Cerebellar cortex (tissue), 1 donor: ENCODE measurements around the gene CERS2.

ENCODE experiments used
- DNase-seq: peaks from one replicate; pipeline ENCODE4 v3.0.0-alpha.2; 2015; ENCODE audit warnings: low spot score

CERS2 gene, protein sequence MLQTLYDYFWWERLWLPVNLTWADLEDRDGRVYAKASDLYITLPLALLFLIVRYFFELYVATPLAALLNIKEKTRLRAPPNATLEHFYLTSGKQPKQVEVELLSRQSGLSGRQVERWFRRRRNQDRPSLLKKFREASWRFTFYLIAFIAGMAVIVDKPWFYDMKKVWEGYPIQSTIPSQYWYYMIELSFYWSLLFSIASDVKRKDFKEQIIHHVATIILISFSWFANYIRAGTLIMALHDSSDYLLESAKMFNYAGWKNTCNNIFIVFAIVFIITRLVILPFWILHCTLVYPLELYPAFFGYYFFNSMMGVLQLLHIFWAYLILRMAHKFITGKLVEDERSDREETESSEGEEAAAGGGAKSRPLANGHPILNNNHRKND

DNA sequence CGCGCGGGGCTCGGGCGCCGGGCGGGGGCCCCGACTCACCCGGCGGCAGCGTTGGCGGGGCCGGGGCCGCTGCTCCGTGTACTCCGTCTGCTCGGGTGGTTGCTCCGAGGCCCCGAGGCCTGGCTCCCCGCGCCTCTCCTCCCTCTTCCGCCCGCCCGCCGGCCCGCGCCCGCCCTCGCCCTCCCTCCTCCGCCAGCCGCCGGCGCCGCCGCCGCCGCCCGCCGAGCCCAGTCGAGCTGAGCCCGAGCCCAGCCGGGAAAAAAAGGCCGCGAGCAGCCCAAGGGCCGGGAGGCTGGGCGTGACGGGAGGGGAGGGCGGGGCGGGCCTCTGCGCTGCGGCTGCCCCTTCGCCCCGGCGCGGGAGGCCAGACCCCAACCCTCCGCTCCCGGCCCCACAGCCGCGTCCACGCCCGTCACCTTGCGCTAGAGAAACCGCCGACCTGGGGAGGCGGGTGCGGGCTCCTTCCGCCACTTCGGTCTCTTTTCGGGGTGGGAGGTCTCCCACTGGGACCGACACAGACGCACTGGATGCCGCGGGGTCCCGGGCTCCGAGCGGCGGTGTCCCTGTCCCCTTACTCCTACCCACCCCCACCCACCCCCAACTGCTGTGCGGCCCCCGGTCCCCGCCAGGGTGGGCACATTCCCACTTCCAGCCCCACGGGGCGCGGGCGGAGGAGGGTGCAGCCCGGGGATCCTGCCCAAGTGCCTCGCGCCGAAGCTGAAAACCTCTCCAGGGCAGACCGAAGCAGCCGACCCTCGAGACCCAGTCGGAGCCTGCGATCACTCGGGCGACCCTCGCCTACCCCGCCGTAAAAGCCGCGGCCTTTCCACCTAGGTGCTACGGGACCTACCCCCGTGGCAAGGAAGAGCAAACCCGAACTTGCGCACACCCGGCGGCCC, at the start of gene CERS2:
TSS of gene CERS2 (minus strand) at position 256 of the 899 bp plus-strand sequence. CDS start 5,745 bp downstream, outside the sequence.
- peak; percentile 41 for DNase-seq

DNA sequence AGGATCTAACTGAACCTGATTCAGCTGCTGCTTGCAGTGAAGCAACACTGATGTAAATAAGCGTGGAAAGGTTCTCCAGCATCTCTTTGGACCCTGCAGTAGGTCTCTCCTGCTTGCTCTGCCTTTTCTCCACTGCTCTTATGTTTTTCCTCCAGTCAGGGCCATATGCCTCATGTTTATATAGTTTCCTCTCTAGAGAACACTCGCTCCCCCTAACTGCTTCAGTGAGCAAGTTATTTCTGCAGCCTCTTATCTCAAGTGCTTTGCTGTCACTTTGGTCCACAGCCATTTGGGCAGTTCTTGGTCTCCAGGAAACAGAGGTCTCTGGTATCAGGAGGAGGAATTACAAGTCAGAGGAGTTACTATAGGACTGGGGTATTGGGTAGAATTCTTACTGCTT, 38.9 kb upstream of the CERS2 start:
- DNase-seq: no peak

DNA sequence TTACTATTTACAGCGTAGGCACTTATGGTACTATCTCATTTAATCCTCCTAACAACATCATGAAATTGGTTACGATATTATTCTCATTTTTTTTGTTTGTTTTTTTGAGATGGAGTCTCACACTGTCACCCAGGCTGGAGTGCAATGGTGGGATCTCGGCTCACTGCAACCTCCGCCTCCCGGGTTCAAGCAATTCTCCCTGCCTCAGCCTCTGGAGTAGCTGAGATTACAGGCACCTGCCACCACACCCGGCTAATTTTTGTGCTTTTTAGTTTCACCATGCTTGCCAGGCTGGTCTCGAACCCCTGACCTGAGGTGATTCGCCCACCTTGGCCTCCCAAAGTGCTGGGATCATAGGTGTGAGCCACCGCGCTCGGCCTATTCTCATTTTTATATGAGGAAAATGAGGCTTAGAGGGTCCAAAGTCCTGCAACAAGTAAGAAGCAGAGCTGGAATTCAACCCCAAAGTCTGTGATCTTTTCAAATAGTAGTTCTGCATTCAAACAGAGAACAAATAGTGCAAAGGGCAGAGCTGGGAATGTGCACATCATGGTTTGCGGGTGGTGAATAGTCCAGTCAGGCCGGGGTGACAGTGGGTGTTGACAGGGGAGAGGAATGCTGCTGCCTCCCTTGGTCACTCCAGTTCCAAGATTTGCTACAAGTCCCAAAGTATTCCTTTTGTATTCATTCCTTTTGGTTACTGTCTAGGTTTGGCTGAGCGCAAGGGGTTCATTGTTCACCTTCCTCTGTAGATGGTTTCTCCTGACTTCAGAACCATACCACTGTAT, 38.2 kb upstream of the CERS2 start:
- no peak for DNase-seq

DNA sequence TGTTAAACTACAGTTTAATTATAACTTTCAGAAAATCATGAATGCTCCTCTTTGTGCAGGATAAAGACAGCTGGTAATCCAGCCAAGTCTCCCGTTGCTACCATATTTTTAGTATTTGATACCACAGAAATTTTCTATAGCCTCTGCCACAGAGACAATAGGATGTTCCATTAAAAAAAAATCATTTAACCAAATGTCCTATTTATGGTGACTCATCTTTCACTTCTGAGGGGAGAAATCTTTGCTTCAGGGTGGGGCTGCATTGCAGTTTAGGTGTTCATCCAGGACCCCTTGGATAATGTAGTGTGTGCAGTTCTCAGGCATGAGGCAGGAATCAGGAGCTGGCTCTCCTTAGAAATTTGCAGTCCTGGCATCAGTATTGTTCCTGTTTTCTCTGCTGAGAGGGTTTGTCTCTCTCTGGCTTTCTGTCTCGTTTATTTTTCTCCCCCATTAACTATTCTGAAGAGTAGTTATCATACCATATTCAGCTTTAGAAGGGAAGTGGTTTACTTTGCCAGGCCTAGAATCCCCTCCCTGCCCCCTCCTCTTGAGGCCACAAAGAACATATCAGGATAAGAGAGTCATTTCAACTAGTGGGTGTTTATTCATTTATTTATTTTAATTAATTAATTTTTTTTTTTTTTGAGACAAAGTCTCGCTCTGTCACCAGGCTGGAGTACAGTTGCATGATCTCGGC, 36.7 kb upstream of the CERS2 start:
- no peak for DNase-seq

DNA sequence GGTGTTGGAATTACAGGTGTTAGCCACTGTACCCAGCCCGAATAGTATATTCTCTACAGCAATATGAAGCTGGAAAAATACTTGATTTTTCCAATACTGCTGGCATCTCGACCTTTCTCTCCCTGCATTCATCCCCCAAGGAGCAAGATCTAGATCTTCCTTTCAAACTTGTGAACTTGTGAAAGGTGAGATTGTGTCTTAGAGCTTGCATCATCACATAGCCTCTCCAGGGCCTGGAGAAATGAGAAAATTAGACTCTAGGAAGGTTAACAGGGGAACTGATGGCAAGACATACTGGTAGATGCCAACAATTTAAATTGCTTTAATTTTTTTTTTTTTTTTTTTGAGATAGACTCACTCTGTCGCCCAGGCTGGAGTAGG, 35.7 kb upstream of the CERS2 start:
- no peak for DNase-seq

DNA sequence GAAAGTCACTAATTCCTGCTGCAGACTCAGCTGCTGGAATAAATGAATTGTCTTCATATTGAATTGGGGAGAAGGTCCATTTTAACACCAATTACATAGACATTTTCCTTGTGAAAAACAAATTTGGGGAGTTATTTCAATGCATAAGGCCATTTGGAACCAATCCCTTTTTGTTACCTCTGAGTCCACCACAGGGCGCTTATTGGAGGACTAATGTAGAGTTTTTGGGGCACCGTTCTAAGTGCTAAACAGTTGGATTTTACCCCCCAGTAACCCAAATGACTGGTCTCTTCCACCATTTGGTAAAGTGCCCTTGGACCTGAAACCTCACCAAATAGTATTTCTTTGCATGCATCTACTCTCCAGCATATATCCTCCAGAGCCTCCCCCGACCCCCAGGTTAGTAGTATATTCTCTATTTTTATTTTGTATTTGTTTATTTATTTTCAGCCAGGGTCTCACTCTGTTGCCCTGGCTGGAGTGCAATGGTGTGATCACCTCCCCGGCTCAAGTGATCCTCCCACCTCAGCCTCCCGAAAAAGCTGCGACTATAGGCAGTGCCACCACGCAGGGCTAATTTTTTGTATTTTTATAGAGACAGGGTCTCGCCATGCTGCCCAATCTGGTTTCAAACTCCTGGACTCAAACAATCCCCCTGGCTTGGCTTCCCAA, 35.2 kb upstream of the CERS2 start:
- DNase-seq: no peak

DNA sequence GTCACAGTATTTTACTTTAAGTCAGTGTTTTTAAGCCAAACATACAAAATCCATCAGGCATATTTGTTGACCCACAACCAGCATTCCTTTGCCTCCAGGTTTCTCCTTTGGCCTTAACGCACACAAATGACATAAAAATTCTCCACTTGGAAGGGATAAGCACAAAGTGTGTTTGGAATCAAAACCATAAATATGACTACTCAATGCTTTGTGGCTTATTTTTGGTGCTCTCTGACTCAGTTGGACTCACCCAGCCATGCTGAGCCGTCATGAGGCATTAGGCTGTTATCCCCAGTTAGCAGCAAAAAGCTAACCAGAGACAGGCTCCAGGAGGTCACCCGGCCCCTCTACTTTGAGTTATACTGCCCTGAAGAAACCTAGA, 34.6 kb upstream of the CERS2 start:
- DNase-seq: no peak

DNA sequence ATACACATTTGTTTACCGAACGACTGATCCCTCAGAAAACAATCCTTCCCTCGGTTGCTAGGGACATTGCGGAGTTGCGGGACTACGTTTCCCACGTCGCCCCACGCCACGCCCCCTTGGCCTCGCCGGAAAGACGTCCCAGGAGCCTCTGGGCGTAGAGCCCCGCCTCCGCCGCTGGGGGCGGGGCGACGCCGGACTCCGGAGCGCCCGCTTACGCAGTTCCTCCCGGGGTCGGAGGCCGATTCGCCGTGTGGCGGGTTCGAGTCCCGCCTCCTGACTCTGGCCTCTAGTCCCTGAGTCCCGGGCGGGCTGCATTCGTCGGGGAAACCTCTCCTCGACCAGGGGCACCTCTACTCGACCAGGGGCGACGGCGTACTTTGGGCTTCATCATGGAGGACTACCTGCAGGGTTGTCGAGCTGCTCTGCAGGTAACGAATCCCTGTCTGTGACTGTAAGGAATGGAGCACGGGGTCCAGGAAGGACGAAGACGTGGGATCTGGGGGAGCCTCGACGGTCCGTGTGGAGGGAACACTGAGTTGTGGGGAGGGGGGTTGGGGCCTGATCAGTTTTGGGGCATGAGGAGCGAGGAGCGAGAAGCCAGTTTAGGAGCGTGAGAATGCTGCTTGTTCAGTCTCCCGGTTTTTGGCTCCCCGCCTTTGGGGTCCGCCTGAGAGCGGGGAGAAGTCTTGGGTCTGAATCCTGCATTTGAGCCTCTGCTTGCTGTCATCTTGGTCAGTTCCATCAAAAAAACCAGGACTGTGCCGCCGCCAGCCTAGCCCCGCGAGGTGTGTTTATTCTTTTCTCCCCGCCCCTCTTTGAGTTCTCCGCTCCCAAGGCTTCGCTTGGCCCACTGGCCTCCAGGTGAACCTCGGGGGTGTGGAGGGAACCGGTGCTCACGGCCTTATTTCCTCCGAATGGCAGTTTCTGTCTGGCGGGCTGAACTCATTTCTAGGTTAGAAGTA, 33.9 kb upstream of the CERS2 start, which contains the start of gene PRUNE1:
TSS of gene PRUNE1 (plus strand) at position 206 of the 962 bp plus-strand sequence. CDS start at position 390, 184 bp downstream.
- DNase-seq: peak; percentile 95

DNA sequence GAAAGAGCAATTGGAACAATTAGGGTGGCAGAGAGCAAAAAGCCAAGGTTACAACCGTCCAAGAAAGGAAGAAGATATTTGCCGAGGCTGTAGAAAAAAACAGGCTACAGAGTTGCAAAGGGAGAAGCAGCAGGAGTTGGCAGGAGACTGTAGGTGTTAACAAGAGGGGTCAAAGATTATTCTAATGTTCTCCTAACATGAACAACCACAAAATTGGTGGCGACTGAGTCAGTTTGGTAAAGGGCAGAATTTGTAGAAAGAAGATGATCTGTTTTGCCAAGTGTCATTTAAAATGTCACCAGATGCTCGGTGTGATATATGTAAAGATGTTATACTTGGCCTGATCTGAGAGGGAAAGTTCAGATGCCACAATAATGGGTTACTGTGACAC, 33.2 kb upstream of the CERS2 start:
- no peak for DNase-seq

DNA sequence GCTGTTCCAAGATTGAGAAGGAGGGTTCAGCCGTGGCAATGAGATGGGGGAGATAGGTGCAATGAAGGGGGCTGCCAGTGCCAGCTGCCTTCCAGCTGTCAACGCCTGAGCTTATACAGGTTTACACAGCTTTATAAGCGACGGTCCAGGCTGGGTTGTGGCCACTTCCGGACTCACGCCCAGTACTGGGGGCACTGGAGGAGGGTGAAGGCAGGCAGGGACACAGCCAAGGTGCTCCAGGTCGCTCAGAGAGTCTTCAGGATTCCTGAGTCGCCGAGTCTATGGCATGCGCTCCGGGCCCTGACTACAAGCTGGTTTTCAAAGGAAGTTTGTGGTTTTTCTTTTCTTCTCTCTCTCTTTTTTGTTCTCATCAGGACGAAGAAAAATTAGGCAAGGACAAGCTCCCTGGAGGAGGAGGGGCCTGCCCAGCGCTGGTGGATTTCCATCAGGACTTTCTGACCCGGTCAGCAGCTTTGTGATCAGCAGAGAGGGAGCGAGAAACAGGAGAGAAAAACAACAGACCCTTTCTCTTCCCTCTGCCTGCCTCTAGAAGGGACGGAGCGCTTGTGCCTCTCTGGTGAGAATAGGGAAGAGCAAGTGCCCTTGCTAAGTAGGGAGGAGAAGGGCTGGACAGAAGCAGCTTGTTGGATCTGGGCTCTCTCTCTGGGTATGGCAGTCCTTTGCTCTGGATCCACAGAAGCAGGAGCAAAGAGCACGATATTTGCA, 31.9 kb upstream of the CERS2 start, which contains the start of gene MINDY1:
TSS of gene MINDY1 (minus strand) at position 576 of the 726 bp plus-strand sequence. CDS start 4,285 bp downstream, outside the sequence.
- DNase-seq: peak; percentile 96

DNA sequence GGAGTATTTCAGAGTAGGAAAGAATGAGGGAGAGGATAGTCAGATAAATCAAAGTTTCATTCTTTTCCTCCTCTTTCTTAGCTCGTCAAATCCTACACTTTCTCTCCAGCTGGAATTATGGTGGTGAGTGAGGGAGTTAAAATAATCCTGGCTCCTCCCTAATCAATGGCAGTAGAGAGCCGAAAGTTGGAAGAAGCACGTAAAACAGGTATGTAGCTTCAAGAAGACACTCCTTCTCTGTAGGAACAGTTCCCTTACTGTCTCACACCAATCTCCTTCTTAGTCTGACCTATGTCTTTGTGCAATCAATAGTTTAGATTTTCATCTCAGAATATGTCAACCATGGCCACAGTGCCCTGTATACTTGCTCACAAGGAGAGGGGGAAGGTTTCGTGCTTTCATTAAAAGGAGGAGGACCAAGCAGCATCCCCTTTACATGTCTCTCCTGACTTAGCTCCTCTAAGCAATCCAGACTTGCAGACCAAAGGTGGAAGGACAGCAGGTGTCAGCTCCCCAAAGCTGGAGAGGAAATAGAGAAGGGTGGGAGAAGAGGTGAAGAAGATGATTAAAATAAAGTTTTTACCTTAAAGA, 31.2 kb upstream of the CERS2 start:
- DNase-seq: peak; percentile 58

DNA sequence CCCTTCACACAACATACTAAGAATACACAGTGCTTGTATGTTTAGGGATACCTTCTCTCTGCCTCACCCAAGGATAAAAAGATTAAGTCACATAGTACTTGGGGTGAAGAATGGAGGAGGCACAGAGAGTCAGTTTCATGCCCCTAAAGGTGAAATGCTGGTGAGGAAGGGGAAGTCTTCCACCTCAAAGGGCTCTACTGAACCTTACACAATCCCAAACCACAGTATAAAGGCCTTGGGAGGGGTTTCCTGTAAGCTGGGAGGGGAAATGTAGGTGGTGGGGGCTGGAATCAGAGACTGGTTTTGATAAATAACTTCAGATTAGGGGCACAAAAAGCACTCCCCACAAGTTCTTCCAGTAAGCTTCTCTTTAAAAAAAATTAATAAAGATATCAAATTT, 28.5 kb upstream of the CERS2 start:
- DNase-seq: no peak

DNA sequence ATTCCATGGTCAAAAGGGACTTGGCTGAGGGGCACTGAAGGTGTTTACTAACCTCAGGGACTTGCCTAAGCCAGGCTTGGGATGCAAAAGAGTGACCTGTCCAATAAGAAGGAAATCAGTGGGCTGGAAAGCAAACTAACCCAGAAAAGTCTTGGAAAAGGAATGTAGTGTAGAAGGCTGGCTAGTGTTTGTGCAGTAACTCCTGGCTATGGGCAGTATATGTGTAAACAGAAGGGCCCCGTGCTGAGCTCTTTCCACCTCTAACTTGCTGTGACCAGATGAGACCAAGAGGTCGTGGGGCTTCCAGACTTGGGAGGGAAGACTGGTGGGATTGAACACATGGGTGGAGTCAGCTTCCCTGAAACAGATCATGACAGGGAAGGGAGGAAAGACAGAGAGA, 28.0 kb upstream of the CERS2 start:
- DNase-seq: no peak

DNA sequence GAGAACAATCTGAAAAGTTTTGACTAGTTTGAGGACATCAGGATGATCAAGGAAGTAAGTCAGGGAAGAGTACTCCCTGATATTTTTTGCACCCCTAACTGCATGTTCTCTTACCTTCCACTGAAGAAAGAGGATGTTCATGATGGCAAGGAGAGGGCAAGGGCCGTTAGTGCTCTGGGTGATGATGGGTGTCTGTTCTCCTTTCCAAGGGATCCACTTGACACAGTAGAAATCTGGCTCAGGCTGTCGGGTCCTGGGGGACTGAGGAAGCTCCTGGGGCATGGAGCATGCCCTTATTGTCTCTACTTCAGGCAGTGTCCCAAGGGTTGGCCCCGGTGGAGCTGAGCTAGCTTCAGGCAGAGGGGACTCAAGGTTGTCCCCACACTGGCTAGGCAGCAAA, 27.4 kb upstream of the CERS2 start:
- no peak for DNase-seq

DNA sequence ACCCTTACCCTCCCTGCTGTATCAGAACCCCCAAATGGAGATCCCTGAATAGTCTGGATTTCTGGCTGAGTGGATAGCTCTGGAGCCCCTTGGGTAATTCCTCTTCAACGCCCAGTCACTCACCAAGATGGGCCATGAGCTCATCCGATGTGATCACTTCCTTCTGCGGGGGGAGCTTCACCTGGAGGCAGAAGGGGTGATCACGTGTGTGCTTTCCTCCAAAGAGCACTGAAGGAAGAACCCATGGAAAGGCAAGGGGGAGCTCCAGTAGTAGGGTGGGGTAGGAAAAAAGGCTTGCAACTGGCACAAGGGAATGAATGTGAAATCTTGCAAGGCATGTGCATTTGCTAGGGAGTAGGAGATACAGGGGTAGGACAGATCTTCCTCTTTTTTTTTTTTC, 27.0 kb upstream of the CERS2 start:
- DNase-seq: no peak

DNA sequence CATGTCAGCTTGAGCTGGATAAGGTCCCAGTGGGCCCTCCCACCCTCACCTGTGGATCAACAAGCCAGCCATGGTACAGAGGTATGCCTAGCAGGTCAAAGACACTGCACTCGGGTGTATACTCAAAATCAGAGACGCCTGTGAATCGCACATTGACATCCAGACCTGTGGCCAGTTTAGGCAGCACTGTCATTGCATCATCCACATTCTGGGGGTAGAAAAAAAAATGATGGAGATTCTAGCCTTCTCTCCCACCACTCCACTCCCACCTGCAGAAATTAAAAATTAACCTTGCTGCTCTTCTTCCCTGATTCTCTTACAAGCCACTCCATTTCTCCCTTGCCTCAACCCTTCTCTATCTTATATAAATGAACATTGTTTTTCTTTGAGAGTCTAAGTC, 25.8 kb upstream of the CERS2 start:
- DNase-seq: no peak

DNA sequence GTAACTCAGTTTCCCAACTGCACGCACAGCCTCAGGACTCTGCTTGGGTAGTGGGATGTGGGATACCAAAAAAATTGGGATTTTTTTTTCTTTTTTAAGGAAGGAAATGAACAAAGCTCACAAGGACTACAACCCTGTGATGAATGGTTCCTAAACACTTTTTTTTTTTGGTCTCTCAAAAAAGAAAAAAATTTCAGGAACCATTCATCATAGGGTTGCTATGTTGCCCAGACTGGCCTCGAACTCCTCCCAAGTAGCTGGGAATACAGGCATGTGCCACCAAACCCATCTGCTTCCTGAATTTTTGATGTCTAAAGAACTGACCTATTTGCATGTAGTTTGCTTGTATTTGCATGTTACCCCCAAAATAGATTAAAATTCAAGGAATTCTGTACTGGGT, 25.3 kb upstream of the CERS2 start:
- DNase-seq: no peak

DNA sequence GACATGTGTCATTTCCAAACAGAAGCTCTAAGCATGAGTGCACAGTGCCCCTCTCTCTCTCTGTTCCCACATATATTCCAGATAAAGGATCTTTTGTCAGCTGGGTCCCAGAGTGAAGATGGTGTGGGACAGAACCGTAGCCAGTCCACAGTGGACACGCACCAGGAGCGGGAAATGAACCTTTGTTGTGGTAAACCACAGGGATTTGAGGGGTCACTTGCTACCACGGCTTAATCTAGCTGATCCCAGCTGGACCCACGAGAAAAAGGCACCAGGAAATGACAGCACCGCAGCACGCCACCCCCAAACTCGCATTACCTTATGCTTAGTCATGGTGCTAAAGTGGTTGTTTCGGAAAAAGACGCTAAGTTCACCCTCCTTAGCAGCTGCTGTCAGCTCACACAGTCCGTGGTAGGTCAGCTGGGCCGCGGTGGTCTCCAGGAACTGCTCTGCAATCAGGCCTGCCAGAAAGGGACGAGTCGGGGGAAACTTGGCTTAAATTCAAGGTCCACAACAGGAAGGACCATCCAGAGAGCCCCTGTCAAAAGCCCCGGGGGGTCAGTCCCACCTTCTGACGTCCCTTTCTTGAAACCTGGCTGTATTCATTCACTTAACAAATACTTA, 24.5 kb upstream of the CERS2 start:
- DNase-seq: no peak
